Stimulated activated CD8-positive, alpha-beta memory T cell treated with anti-CD3 and anti-CD28 coated beads, Interleukin-7, amount 100 ng/mL, for 24 hours (primary cell): ENCODE measurements around the gene CKMT2.

Experiments used
- DNase-seq: peaks from one replicate; pipeline ENCODE4 v3.0.0-alpha.2; 2020; ENCODE audit warnings: low read depth

CKMT2 gene

GRCh38 chr5:81216152-81216551, 17.0 kb upstream of the CKMT2 start:
- DNase-seq = no peak

- no peak for DNase-seq
These were observed 13.7 kb upstream of the CKMT2 start for GRCh38 chr5:81219389-81219788.

DNA sequence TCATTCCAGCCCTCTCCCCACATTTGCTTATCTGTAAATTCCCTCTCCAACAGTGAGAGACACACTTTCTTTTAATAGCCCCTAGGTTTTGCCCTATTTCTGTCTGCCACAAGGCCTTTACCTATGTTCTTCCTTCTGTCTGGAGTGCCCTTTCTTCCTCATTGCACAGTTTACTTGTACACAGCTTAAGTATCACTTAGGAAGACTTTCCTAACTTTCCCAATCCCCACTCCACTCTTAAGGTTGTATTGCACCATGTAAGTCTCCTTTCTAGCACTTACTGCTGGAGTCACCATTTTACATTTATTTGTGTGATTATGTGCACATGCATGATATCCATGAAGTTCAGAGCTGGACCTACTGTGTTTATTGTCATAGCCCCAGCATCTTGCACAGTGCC, 10.8 kb upstream of the CKMT2 start:
- no peak for DNase-seq

- no peak for DNase-seq
These were observed 7.7 kb upstream of the CKMT2 start for GRCh38 chr5:81225463-81225862.

DNA sequence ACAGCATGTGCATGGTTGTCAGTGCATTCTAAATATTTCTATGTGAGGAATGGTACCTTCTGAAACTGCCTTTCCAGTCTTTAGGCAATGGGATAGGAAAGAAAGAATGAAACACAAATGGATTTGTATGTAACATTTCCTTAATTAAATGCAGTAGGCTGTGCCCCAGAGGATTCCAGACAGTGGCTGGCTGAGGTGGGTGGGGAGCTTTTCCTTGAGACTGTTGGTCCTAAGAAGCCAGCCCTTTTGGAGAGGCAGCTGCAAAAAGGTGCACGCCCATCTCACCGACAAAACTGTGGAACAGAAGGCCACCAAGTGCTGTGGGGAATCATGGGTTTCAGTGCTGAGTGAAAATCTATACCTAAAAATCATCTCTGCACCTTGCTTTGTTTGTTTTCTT, 6.8 kb upstream of the CKMT2 start:
- DNase-seq = no peak

GRCh38 chr5:81226949-81227348, 6.2 kb upstream of the CKMT2 start:
- DNase-seq = no peak

- DNase-seq = no peak
These were observed 5.0 kb upstream of the CKMT2 start for GRCh38 chr5:81228084-81228483.

GRCh38 chr5:81230416-81230815, 2.7 kb upstream of the CKMT2 start:
- no peak for DNase-seq

- DNase-seq = no peak
These were observed 550 bp upstream of the CKMT2 start for GRCh38 chr5:81232464-81233079.

DNA sequence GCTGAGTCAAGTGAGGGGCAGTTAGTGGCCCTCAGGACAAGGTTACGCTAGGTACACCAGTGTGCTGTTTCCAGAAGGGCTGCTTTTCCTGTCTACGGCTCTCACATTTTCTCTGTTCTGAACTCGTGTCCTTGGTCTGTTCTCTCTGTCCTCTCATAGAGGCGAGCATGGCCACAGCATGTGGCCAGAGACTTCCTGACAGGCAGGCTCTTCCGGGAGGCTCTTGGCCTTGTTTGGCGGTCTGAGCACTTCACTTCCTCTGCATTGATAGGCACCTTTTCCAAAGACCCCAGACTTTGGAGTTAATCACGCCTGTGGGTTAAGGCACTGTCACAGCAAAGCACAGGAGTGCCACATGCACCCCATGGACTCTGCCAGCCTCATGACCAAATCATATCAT, 1.2 kb downstream of the CKMT2 start:
- DNase-seq = no peak

DNA sequence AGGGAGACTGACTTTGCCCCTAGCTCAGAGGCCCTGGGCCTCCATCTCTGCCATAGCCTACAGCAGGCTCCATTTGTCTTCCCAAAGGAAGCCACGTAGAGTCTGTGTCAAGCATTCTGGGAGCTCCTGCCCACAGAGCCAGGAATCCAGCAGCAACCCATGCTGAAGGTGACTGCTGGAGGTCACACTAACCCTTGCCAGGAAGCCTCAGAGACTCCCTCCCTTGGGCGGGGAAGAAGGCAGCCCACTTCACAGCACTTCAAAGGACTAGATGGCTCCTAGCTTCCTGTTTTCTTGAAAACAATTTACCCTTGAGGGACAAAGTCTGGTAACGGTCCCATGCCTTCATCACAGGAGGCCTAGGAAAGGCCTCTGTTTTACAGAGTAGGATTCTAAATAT, 1.7 kb downstream of the CKMT2 start:
- DNase-seq = no peak

- DNase-seq = no peak
These were observed 2.4 kb downstream of the CKMT2 start for GRCh38 chr5:81235287-81236072.

DNA sequence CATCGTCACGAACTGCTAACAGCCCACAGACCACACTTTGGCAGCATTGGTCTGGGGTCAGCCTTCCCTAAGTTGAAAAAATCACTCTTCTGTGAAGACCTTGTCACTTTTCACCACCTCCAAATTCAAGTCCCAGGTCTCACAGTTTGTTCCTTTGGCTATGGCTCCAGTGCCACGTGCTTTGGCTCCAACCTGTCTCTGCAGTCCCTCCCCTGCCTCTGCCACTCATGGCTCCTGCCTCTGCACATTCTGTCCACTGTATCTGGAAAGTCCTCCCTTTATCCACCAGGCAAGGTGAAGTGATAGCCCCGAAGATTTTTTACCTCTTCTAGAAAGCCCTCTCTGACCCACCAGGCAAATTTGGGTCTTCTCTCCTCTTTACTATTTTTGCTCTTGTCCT, 5.3 kb downstream of the CKMT2 start:
- no peak for DNase-seq

DNA sequence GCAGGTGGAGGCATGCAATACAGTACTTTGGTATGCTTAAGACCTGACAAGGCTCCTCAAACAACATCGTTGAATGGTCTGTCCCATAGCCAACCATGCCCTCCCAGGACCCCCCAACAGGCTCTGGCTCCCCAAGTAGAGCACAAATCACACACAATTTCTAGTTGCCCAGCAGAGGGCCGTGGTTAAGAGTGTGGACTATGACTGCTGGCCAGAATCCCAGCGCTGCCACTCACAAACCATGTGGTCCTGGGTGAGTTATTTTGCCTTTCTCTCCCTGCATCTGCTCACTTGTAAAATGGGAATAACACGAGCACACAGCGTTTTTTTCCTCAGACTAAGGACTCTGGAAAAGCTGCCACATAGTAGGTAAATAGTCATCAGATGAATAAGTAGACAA, 6.5 kb downstream of the CKMT2 start:
- DNase-seq = no peak

DNA sequence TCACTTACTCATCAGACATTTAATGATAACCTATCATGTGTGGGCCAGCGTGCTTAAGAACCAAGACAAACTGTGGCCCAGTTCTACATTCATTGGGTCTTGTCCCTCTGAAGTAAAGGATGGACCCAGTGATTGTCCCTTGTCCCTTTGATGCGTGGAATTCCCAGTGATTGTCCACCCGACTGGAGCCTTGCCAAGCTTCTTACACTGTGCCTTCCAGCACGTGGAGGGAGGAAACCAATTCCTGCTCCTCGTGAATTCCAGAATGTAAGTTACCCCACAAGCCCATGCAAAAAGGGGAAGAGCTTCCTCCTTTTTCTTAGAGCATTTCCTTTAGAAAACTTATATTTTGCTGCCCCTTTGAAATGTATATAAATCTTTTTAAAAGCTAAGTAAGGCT, 7.9 kb downstream of the CKMT2 start:
- no peak for DNase-seq

GRCh38 chr5:81241961-81242648, 9.0 kb downstream of the CKMT2 start:
- no peak for DNase-seq

GRCh38 chr5:81242906-81243436, 9.8 kb downstream of the CKMT2 start:
- no peak for DNase-seq

DNA sequence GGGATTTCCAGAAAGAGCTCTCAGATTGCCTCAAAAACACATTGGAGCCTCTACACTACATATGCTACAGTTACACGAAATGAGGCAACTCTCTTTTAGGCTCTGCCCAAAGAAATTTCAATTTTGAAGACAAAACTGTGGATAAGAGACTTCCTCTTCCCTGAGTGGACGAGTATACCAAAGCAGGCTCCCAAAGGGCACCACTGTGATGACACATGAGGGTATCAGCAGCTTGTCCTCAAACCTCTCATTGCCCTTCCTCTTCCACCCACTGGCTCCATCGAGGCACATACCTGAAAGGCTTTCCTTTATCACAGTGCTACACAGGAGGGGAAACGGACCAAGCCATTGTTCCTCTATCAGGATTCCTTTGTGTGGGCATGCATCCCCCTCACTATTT, 11.3 kb downstream of the CKMT2 start:
- DNase-seq = no peak

DNA sequence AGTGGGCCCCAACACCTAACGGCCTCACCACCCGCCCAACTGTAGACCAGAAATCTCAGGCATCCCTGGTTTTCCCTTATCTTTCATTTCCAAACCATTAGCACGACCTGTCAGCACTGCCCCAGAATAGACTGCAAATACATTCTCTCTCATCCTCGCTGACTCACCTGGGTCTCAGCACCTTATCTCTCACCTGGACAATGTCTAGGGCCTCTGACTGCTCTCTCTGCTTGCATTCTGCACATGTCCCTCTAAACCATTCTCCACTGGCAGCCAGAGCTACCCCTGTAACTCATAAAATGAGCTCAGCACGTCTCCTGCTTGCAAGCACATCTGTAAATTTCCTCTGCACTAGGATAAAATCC, 12.7 kb downstream of the CKMT2 start:
- DNase-seq = no peak

DNA sequence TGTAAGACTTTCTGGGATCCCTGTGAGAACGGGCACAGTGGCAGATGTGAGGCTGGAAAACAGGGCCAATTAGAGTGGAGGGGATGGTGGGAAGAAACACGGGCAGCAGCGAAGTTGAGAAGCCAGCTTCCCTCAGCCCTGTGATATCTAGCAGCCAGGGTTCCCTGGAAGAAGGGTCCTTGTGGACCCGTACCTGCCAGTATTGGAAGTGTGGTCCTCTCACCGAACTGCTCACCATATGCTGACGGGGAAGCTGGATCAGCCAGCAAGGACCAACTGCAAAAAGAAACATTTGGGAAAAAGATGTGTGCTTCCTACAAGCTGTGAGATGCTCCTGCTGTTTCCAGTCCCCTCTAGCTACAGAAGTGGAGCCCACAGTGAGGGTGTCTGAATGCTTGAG, 13.6 kb downstream of the CKMT2 start:
- DNase-seq = no peak

- no peak for DNase-seq
These were observed 14.4 kb downstream of the CKMT2 start for GRCh38 chr5:81247441-81247972.

DNA sequence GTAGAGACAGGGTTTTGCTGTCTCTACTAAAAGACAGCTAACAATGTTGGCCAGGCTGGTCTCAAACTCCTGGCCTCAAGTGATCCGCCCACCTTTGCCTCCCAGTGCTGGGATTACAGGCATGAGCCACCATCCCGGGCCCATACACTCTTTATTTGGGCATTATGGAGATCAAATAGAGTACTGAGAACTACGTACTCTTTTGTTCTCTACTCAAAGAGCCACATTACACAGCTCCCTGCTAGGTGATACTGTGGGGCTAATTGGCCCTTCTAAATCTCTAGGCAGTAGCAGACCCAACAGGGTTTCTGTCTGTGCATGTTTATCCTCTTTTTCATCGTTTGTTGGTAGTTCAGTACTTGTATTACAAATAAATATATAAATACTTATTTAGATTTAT, 16.1 kb downstream of the CKMT2 start:
- no peak for DNase-seq

DNA sequence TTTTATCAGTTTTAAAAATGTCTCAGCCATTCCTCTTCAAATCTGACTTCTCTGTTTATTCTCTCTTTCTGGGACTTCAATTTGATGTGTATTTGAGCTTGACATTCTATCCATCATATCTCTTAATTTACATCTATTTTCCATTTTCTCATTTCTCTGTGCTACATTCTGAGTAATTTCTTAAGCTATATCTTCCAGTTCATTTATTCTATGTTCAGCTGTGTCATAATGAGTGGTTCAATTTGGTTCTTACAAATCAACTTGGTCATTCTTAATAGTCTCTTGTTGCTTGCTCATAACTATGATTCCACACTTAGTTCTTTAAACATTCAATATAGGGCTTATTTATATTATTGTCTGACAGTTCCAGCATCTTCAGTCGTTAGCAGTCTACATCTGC, 16.9 kb downstream of the CKMT2 start:
- no peak for DNase-seq
